H1 (cell line): Measurements from ENCODE around the gene S100A4.

Source experiments
- CREB1 ChIP-seq: IDR thresholded peaks from 2 replicates; pipeline ENCODE4 v1.6.1; 2012; ENCODE audit warnings: inconsistent platforms
- EP300 ChIP-seq, 2 experiments: IDR thresholded peaks; 1 replicate in 1 of 2; 2 replicates in 1 of 2; pipeline ENCODE4 v1.6.1; 2011 to 2012; ENCODE audit warnings: low read depth in 2 of 2, low read length in 2 of 2, mild to moderate bottlenecking in 2 of 2, borderline replicate concordance in 1 of 2, inconsistent platforms in 1 of 2, moderate library complexity in 1 of 2
- EZH2 ChIP-seq: fragments of 200-600 bp; sonication (generic); IDR thresholded peaks from 2 replicates; pipeline ENCODE4 v1.7.1; 2012; ENCODE audit warnings: low read depth, mild to moderate bottlenecking, moderate library complexity, low read length, inconsistent platforms; ENCODE audit not compliant: severe bottlenecking
- TF ChIP-seq, protein P1 (sequence below), 3 experiments: IDR thresholded peaks; 1 replicate in 2 of 3; 2 replicates in 1 of 3; pipeline versions ENCODE4 v1.5.1 to v1.6.1; 2011; ENCODE audit warnings: low read length in 3 of 3, mild to moderate bottlenecking in 3 of 3, inconsistent platforms in 2 of 3, low read depth in 1 of 3, moderate library complexity in 1 of 3; ENCODE audit not compliant: insufficient read depth in 1 of 3; ENCODE audit errors: control extremely low read depth in 1 of 3
- TF ChIP-seq, protein P2 (sequence below): IDR thresholded peaks from 2 replicates; pipeline ENCODE4 v1.6.1; 2011; ENCODE audit warnings: low read depth, mild to moderate bottlenecking, low read length; ENCODE audit not compliant: insufficient read depth

DNA sequence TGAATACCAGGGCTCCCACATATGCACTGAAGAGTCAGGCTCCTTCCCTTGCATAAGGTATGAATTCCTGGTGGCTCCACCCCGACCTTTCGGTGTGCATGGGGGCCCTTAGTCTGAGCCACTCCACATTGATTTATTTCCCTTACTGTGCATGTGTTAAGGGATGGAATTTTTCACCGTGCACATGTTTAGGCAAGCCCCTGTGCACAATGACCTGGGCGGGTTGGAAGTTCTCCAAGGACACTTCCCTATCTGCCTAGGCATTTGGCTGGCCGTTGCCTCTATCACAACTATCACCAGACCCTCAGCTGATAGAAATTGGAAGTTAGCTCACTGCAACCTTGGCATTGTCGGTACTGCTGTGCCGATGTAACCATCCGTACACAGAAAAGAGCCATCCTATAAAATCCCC, 19.5 kb downstream of the S100A4 start:
- TF ChIP-seq, protein P1, sequence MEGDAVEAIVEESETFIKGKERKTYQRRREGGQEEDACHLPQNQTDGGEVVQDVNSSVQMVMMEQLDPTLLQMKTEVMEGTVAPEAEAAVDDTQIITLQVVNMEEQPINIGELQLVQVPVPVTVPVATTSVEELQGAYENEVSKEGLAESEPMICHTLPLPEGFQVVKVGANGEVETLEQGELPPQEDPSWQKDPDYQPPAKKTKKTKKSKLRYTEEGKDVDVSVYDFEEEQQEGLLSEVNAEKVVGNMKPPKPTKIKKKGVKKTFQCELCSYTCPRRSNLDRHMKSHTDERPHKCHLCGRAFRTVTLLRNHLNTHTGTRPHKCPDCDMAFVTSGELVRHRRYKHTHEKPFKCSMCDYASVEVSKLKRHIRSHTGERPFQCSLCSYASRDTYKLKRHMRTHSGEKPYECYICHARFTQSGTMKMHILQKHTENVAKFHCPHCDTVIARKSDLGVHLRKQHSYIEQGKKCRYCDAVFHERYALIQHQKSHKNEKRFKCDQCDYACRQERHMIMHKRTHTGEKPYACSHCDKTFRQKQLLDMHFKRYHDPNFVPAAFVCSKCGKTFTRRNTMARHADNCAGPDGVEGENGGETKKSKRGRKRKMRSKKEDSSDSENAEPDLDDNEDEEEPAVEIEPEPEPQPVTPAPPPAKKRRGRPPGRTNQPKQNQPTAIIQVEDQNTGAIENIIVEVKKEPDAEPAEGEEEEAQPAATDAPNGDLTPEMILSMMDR (IDR thresholded peaks at IDR 0.05; ENCODE audit: control extremely low read depth in 1 of 3, insufficient read depth in 1 of 3, low read depth in 1 of 3, low read length in 3 of 3) = no peak
- no peak for TF ChIP-seq EZH2
- no peak for TF ChIP-seq EP300 (IDR thresholded peaks at IDR 0.05; ENCODE audit: borderline replicate concordance in 1 of 2, low read depth in 2 of 2, low read length in 2 of 2)
- TF ChIP-seq CREB1 = no peak
- TF ChIP-seq, protein P2, sequence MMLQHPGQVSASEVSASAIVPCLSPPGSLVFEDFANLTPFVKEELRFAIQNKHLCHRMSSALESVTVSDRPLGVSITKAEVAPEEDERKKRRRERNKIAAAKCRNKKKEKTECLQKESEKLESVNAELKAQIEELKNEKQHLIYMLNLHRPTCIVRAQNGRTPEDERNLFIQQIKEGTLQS = no peak
